Neural cell (in vitro differentiated cells): ENCODE data around the gene NGEF. TPM values are rescaled to one million over a fixed set of nuclear protein-coding genes. Genes with fewer than 3 reads are reported as not detected.

Experiments
- H2AFZ ChIP-seq: fragments of 200-600, 300-800 bp; sonication (generic), shearing (Covaris generic); 2 replicates; pipeline ENCODE4 v1.6.0; 2014; ENCODE audit warnings: low read depth, mild to moderate bottlenecking, antibody characterized with exemption, low read length, moderate library complexity
- H3F3A ChIP-seq: fragments of 200-600 bp; shearing (Covaris generic); 2 replicates; pipeline ENCODE4 v1.6.1; 2016; ENCODE audit warnings: mild to moderate bottlenecking, moderate library complexity, mixed read lengths, antibody characterized with exemption, low read length; ENCODE audit not compliant: insufficient read depth, poor library complexity, severe bottlenecking
- H3K27ac ChIP-seq: fragments of 200-600, 300-800 bp; sonication (generic), shearing (Covaris generic); 2 replicates; pipeline ENCODE4 v1.5.1; 2014; ENCODE audit warnings: mild to moderate bottlenecking, low read length, moderate library complexity
- H3K27me3 ChIP-seq: fragments of 300-800, 200-600 bp; sonication (generic), shearing (Covaris generic); 2 replicates; pipeline ENCODE4 v1.6.0; 2014; ENCODE audit warnings: mild to moderate bottlenecking, low read depth, low read length, moderate library complexity; ENCODE audit not compliant: insufficient read depth
- H3K36me3 ChIP-seq: fragments of 300-800, 200-600 bp; sonication (generic), shearing (Covaris generic); 2 replicates; pipeline ENCODE4 v1.5.1; 2014; ENCODE audit warnings: mild to moderate bottlenecking, antibody characterized with exemption, low read length, moderate library complexity; ENCODE audit not compliant: insufficient read depth
- H3K4me2 ChIP-seq: fragments of 300-800, 200-600 bp; sonication (generic), shearing (Covaris generic); 2 replicates; pipeline ENCODE4 v1.6.0; 2014; ENCODE audit warnings: mild to moderate bottlenecking, low read length
- H3K4me3 ChIP-seq: fragments of 300-800, 200-600 bp; sonication (generic), shearing (Covaris generic); 2 replicates; pipeline ENCODE4 v1.5.1; 2014; ENCODE audit warnings: mild to moderate bottlenecking, low read length, moderate library complexity
- H3K79me2 ChIP-seq: fragments of 200-600 bp; shearing (Covaris generic); replicated peaks from 2 replicates; pipeline ENCODE4 v1.6.0; 2014; ENCODE audit warnings: mild to moderate bottlenecking, low read length, moderate library complexity; ENCODE audit not compliant: insufficient read depth
- H3K9ac ChIP-seq: fragments of 300-800, 200-600 bp; sonication (generic), shearing (Covaris generic); 2 replicates; pipeline ENCODE4 v1.6.1; 2016; ENCODE audit warnings: mild to moderate bottlenecking, low read length, mixed read lengths
- H3K9me2 ChIP-seq: fragments of 200-600 bp; shearing (Covaris generic); 2 replicates; pipeline ENCODE4 v1.6.1; 2016; ENCODE audit warnings: mild to moderate bottlenecking, low read length, mixed read lengths; ENCODE audit not compliant: insufficient read depth
- H3K9me3 ChIP-seq: fragments of 200-600, 300-800 bp; sonication (generic), shearing (Covaris generic); 2 replicates; pipeline ENCODE4 v1.6.1; 2016; ENCODE audit warnings: mild to moderate bottlenecking, mixed run types, low read length, moderate library complexity, mixed read lengths
- H4K20me1 ChIP-seq: fragments of 200-600 bp; shearing (Covaris generic); 2 replicates; pipeline ENCODE4 v1.6.1; 2016; ENCODE audit warnings: mild to moderate bottlenecking, mixed run types; ENCODE audit not compliant: insufficient read depth
- CTCF ChIP-seq: fragments of 450-650 bp; IDR thresholded peaks from 2 replicates; pipeline ENCODE4 v1.5.1; 2014; ENCODE audit warnings: antibody characterized with exemption, mild to moderate bottlenecking, moderate library complexity; ENCODE audit not compliant: poor library complexity, severe bottlenecking
- EP300 ChIP-seq: fragments of 450-650 bp; conservative IDR thresholded peaks from 2 replicates; pipeline ENCODE4 v1.6.1; 2014; ENCODE audit warnings: antibody characterized with exemption, mild to moderate bottlenecking, moderate library complexity; ENCODE audit not compliant: poor library complexity, severe bottlenecking
- EZH2 ChIP-seq: fragments of 200-600, 300-800 bp; shearing (Covaris generic), sonication (generic); IDR thresholded peaks from 2 replicates; pipeline ENCODE4 v1.6.1; 2014; ENCODE audit warnings: antibody characterized with exemption, low read length, borderline replicate concordance, mild to moderate bottlenecking; ENCODE audit not compliant: insufficient read depth, poor library complexity, severe bottlenecking
- MXI1 ChIP-seq: fragments of 450-650 bp; conservative IDR thresholded peaks from 2 replicates; pipeline ENCODE4 v1.6.1; 2014; ENCODE audit warnings: antibody characterized with exemption, mild to moderate bottlenecking; ENCODE audit not compliant: poor library complexity, severe bottlenecking
- POLR2AphosphoS5 ChIP-seq: IDR thresholded peaks from 2 replicates; pipeline ENCODE4 v1.6.1; 2012
- RAD21 ChIP-seq: fragments of 450-650 bp; conservative IDR thresholded peaks from 2 replicates; pipeline ENCODE4 v1.6.1; 2014; ENCODE audit warnings: antibody characterized with exemption, mild to moderate bottlenecking, moderate library complexity
- REST ChIP-seq: IDR thresholded peaks from 2 replicates; pipeline ENCODE4 v1.6.1; 2012; ENCODE audit warnings: borderline replicate concordance
- SMC3 ChIP-seq: fragments of 450-650 bp; conservative IDR thresholded peaks from 2 replicates; pipeline ENCODE4 v1.6.1; 2014; ENCODE audit warnings: antibody characterized with exemption, mild to moderate bottlenecking, moderate library complexity; ENCODE audit not compliant: poor library complexity
- TAF1 ChIP-seq: IDR thresholded peaks from 2 replicates; pipeline ENCODE4 v1.6.1; 2012; ENCODE audit warnings: low read depth
- polyA plus RNA-seq: library from polyadenylated mRNA; depleted of rRNA; stranded (reverse); fragments of >200 nt; gene quantifications from 2 replicates; pipeline ENCODE4 v1.2.3, GENCODE V29; 2014

NGEF gene
- polyA plus RNA-seq, 1 donor from 2014 or later, result 5.2 TPM

DNA sequence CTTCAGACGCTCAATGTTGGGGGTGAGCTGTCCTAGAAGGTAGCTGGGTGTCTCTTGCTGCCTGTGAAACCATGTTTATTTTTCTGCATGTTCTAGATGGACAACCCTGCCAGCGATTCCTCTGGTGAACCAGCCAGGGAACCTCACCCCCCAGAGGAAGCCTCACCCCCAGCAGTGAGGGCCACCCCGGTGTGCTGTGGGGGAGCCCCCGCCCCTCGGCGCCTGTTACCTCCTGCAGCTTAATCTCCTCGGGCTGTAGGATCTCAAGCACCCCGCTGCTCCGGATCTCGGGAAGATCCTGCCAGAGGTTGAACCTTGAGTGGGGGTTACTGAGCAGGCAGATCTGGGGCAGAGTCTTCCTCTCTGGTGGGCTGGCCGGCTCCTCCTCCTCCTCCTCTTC, 93.0 kb downstream of the NGEF start:
- H4K20me1 ChIP-seq, result no peaks in the 10 kb centered on the region
- no peak overlapping the region for H3K27ac ChIP-seq
- no peak overlapping the region for H2AFZ ChIP-seq
- TF ChIP-seq TAF1, result no peak
- no peak for TF ChIP-seq RAD21
- TF ChIP-seq MXI1, result no peak
- peaks cover 13% of the 10 kb centered on the region for H3K27me3 ChIP-seq
- H3F3A ChIP-seq, result no peaks in the 10 kb centered on the region
- no peak overlapping the region for H3K4me3 ChIP-seq
- peaks cover 2% of the 10 kb centered on the region for H3K9me3 ChIP-seq
- no peak overlapping the region for H3K9ac ChIP-seq
- H3K4me2 ChIP-seq, result no peak overlapping the region
- no peaks in the 10 kb centered on the region for H3K9me2 ChIP-seq
- no peaks in the 10 kb centered on the region for H3K36me3 ChIP-seq
- no peaks in the 10 kb centered on the region for H3K79me2 ChIP-seq

GRCh38 chr2:232919141-232919540, 93.9 kb downstream of the NGEF start:
- Histone ChIP-seq H3K4me2 (no peak overlapping the region), H3K36me3 (no peaks in the 10 kb centered on the region), H3K9me2 (no peaks in the 10 kb centered on the region), H3K9ac (no peak overlapping the region), H4K20me1 (no peaks in the 10 kb centered on the region), H3K4me3 (no peak overlapping the region), H3F3A (no peaks in the 10 kb centered on the region), H3K27ac (no peak overlapping the region), H3K9me3 (peaks cover 2% of the 10 kb centered on the region), H2AFZ (no peak overlapping the region), H3K79me2 (no peaks in the 10 kb centered on the region), H3K27me3 (peaks cover 5% of the 10 kb centered on the region)
- TF ChIP-seq CTCF, result no peak

GRCh38 chr2:232913903-232914302, 99.2 kb downstream of the NGEF start:
- Histone ChIP-seq H3K4me3 (no peak overlapping the region), H3K79me2 (no peaks in the 10 kb centered on the region), H4K20me1 (no peaks in the 10 kb centered on the region), H3K9me3 (peaks cover 11% of the 10 kb centered on the region), H3K36me3 (no peaks in the 10 kb centered on the region), H3F3A (no peaks in the 10 kb centered on the region), H3K9ac (no peak overlapping the region), H3K9me2 (no peaks in the 10 kb centered on the region), H3K27me3 (peaks cover 8% of the 10 kb centered on the region), H3K27ac (no peak overlapping the region), H3K4me2 (no peak overlapping the region), H2AFZ (no peak overlapping the region)
- TF ChIP-seq RAD21 (no peak), EP300 (no peak), MXI1 (no peak), SMC3 (no peak), POLR2AphosphoS5 (no peak), REST (no peak), TAF1 (no peak), CTCF (no peak), EZH2 (no peak)
